ENCODE results near the gene CIB4. TPM values are rescaled to one million over a fixed set of nuclear protein-coding genes. Genes with fewer than 3 reads are reported as not detected.

The CIB4 gene
- total RNA-seq, 4 donors from 2014 or later: 0.45 to 0.94 TPM; not detected in 2

- Histone ChIP-seq H3K36me3 (no peaks in the 10 kb centered on the region), H3K4me3 (replicated peaks in 1 of 3) (no peak overlapping the region), H3K27ac (peak overlapping the region in 1 of 3 donors; percentile 91), H3K27me3 (no peaks in the 10 kb centered on the region), H3K9me3 (no peaks in the 10 kb centered on the region), H3K4me1 (peaks cover 19 to 42% of the 10 kb centered on the region in 2 donors)
- intact Hi-C loops (cut with DNase I): no loop called here
- TF ChIP-seq POLR2A (IDR thresholded peaks at IDR 0.05): no peak
- no peak for TF ChIP-seq CTCF (IDR thresholded peaks at IDR 0.05)
- 92 to 95% methylated on average over 4 of the region's 4 CpGs for WGBS, 2 donors
- no peak for DNase-seq
Measured at GRCh38 chr2:26630235-26630634, 10.9 kb downstream of the CIB4 start.

- H3K36me3 ChIP-seq: no peaks in the 10 kb centered on the region
- no peak for DNase-seq
- intact Hi-C loops (cut with DNase I): no loop called here
- no peaks in the 10 kb centered on the region for H3K27me3 ChIP-seq
- peak overlapping the region in 1 of 3 donors; percentile 91 for H3K27ac ChIP-seq
- TF ChIP-seq POLR2A (IDR thresholded peaks at IDR 0.05) (no peak), CTCF (IDR thresholded peaks at IDR 0.05) (no peak)
- H3K9me3 ChIP-seq: no peaks in the 10 kb centered on the region
- 84 to 85% methylated on average over 9 to 10 of the region's 10 CpGs for WGBS, 2 donors
- H3K4me3 ChIP-seq (replicated peaks in 1 of 3): no peak overlapping the region
- H3K4me1 ChIP-seq: peaks cover 19 to 38% of the 10 kb centered on the region in 2 donors
Measured at GRCh38 chr2:26629751-26630150, 11.4 kb downstream of the CIB4 start.

GRCh38 chr2:26629346-26629630 lies 11.9 kb downstream of the CIB4 start:
- Histone ChIP-seq H3K27me3 (no peaks in the 10 kb centered on the region), H3K36me3 (no peaks in the 10 kb centered on the region), H3K27ac (no peak overlapping the region), H3K9me3 (no peaks in the 10 kb centered on the region), H3K4me3 (replicated peaks in 1 of 3) (no peak overlapping the region), H3K4me1 (peaks cover 19 to 36% of the 10 kb centered on the region in 2 donors)
- DNase-seq: no peak
- no peak for TF ChIP-seq POLR2A (IDR thresholded peaks at IDR 0.05)
- TF ChIP-seq CTCF (IDR thresholded peaks at IDR 0.05): no peak
- intact Hi-C loops (cut with DNase I): no loop called here
- 86 to 93% methylated on average over 5 of the region's 5 CpGs for WGBS, 2 donors

GRCh38 chr2:26628561-26629345 lies 12.4 kb downstream of the CIB4 start:
- DNase-seq: no peak
- peaks cover 16 to 31% of the 10 kb centered on the region in 2 donors for H3K4me1 ChIP-seq
- 92 to 95% methylated on average over 7 to 8 of the region's 9 CpGs for WGBS, 2 donors
- H3K27me3 ChIP-seq: no peaks in the 10 kb centered on the region
- TF ChIP-seq POLR2A (IDR thresholded peaks at IDR 0.05): no peak
- no peak for TF ChIP-seq CTCF (IDR thresholded peaks at IDR 0.05)
- H3K4me3 ChIP-seq (replicated peaks in 1 of 3): no peak overlapping the region
- no peaks in the 10 kb centered on the region for H3K9me3 ChIP-seq
- no peak overlapping the region for H3K27ac ChIP-seq
- no peaks in the 10 kb centered on the region for H3K36me3 ChIP-seq
- intact Hi-C loops (cut with DNase I): no loop called here

- no peak for DNase-seq
- H3K27me3 ChIP-seq: no peaks in the 10 kb centered on the region
- intact Hi-C loops (cut with DNase I): no loop called here
- H3K36me3 ChIP-seq: no peaks in the 10 kb centered on the region
- H3K27ac ChIP-seq: no peak overlapping the region
- no peaks in the 10 kb centered on the region for H3K9me3 ChIP-seq
- no peak overlapping the region for H3K4me3 ChIP-seq (replicated peaks in 1 of 3)
- H3K4me1 ChIP-seq: peaks cover 7 to 19% of the 10 kb centered on the region in 2 donors
- no peak for TF ChIP-seq POLR2A (IDR thresholded peaks at IDR 0.05)
- no peak for TF ChIP-seq CTCF (IDR thresholded peaks at IDR 0.05)
- WGBS, 2 donors: 82 to 87% methylated on average over 10 of the region's 10 CpGs
Measured at GRCh38 chr2:26627350-26628105, 13.6 kb downstream of the CIB4 start.
